Kidney (tissue), 14 donors: ENCODE data around the gene LOX. TPM values are rescaled to one million over a fixed set of nuclear protein-coding genes. Genes with fewer than 3 reads are reported as not detected.
A peak's percentile ranks its signal among the peaks of the same experiment; 100 is the strongest.

ENCODE experiments used
- DNase-seq, 5 donors: peaks; one replicate each; pipeline ENCODE4 v3.0.0-alpha.2; 2013 to 2020
- FAIRE-seq: peaks from 2 replicates; lab custom pipeline; 2012; peaks lifted over from hg19 to GRCh38; lab: Jason Lieb, UNC
- H3K27ac ChIP-seq, 2 donors: one replicate each; pipeline ENCODE4 v1.7.0; 2013; ENCODE audit warnings: low read depth in 2 of 2, low read length in 2 of 2, inconsistent platforms in 1 of 2
- H3K27me3 ChIP-seq: one replicate; pipeline ENCODE4 v1.7.1; 2013; ENCODE audit warnings: low read length, inconsistent platforms; ENCODE audit not compliant: control insufficient read depth, insufficient read depth
- H3K36me3 ChIP-seq, 3 donors: one replicate each; pipeline versions ENCODE4 v1.7.0 to v1.7.1; 2013; ENCODE audit warnings: low read length in 3 of 3, control low read depth in 1 of 3, inconsistent platforms in 1 of 3; ENCODE audit not compliant: insufficient read depth in 3 of 3, control insufficient read depth in 2 of 3
- H3K4me1 ChIP-seq, 3 donors: one replicate each; pipeline versions ENCODE4 v1.7.0 to v1.7.1; 2013; ENCODE audit warnings: low read length in 3 of 3, inconsistent platforms in 1 of 3, low read depth in 1 of 3; ENCODE audit not compliant: control insufficient read depth in 2 of 3, insufficient read depth in 2 of 3
- H3K4me3 ChIP-seq, 3 donors: one replicate each; pipeline versions ENCODE4 v1.7.0 to v1.8.1; 2013; ENCODE audit warnings: low read length in 3 of 3, control low read depth in 1 of 3, inconsistent platforms in 1 of 3
- H3K9ac ChIP-seq, 3 donors: one replicate each; pipeline versions ENCODE4 v1.7.0 to v1.7.1; 2013; ENCODE audit warnings: low read length in 3 of 3, control low read depth in 1 of 3, inconsistent platforms in 1 of 3
- H3K9me3 ChIP-seq, 3 donors: one replicate each; pipeline versions ENCODE4 v1.7.0 to v1.7.1; 2013; ENCODE audit warnings: low read length in 3 of 3, control low read depth in 1 of 3, inconsistent platforms in 1 of 3; ENCODE audit not compliant: control insufficient read depth in 2 of 3, insufficient read depth in 1 of 3
- intact Hi-C: fragments of 100-400 bp; cut with DNase I; formaldehyde crosslinking; loops from one replicate; pipeline ENCODE4 v1.11.1; 2022
- polyA plus RNA-seq: library from polyadenylated mRNA; stranded (reverse); fragments of 350-450 nt; fragmentation: Illumina TruSeq; extraction: RNeasy Lipid Tissue Mini Kit (QIAGEN cat#74804); gene quantifications from one replicate; pipeline ENCODE4 v1.2.3, GENCODE V29; 2014; ENCODE audit warnings: low read depth, low replicate concordance; ENCODE audit not compliant: insufficient read depth
- total RNA-seq: library from RNA; stranded (reverse); fragmentation: NEBNext Ultra II Directional; extraction: Animal tissue kit (Norgen Biotek cat#: 25700); gene quantifications from one replicate; pipeline ENCODE4 v1.2.1, GENCODE V29; 2021
- TF ChIP-seq, protein P1 (sequence below): IDR thresholded peaks from 3 replicates; pipeline ENCODE4 v1.5.1; 2012; ENCODE audit warnings: mild to moderate bottlenecking, moderate library complexity, borderline replicate concordance; ENCODE audit not compliant: insufficient read depth; ENCODE audit errors: extremely low read depth
- donor health status: control.
- donor health status: control.
- donor health status: control.
- donor health status: control.
- donor health status: control.
- donor health status: DM: yes; HTN: yes; CAD: no.
- donor health status: Normal renal cell carcinoma (clear cell type).

LOX gene
- total and polyA plus RNA-seq, 2 donors from 2014 or later: 3.4 to 9.2 TPM

DNA sequence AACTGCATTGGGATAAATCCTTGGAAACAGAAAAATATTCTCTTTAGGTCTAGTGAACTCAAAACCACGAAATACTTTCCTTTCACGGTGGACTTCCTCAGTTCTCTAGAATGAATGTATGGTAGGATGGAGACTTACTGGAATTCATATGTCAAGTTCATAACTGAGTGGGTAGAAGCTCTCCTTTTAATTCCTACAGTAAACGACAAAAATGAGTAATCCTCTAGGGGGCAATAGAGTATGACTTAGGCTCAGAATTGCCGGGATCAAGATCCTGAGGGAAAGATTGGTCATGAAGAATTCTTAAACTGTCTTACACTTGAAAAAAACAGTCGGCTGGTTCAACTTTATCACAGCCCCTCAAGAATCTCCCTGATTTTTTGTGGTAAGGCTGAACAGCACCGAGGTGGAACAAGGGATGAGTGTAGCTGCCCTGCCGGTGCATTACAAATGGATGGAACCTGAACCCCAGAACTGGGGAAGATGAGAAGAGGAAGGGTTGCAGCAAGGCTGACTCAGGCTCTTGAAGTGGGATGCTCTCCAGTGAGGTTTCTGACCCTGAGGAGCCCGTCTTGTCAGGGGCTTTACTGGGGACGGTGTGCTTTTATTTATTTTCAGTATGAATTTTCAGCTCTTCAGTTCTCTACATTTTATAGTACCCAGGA, 14.0 kb upstream of the LOX start:
- peak in 2 of 5 donors; percentile 24 to 53 for DNase-seq
- peak; percentile 21 for FAIRE-seq

DNA sequence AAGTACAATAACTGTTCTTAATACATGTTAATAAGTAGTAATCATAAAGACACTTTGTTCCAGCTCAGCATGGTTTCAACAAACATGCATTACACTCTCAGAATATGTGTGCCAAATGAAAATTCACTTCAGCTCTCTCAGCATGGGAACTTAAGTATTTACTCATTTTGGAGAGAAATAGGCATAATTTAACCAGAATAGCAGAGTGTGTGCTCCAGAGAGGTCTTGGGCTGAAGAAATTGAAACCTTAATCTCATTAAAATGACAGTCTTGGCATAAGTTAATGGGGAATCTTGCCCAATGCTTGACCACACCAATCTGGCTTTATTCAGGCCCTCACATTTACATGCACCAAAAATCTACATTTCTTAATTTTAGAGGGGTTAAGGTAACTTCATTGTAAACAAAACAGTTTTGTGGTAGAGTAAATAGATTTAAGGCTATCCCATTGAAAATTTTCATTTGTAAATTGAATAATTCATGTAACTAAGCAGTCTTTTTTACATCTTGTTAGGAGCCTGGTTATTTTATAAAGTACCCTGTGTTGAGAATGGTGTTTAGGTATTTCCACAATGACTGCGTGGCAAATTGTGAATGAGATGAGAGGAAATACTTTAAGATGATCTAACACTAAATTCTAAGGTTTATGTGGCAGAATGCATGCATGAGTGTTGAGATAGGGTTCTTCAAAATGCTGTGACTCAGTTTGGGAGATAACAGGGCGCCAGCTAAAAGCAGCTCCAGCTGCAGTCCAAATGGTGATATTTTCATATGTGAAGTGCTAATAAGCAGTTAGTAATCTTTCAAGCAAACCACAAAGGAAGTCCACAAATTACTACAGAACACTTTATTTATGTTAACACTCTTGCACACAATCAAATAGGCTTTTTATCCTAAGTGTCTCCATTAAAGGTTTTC, 11.3 kb upstream of the LOX start:
- intact Hi-C loops: no loop called here
- TF ChIP-seq, protein P1, sequence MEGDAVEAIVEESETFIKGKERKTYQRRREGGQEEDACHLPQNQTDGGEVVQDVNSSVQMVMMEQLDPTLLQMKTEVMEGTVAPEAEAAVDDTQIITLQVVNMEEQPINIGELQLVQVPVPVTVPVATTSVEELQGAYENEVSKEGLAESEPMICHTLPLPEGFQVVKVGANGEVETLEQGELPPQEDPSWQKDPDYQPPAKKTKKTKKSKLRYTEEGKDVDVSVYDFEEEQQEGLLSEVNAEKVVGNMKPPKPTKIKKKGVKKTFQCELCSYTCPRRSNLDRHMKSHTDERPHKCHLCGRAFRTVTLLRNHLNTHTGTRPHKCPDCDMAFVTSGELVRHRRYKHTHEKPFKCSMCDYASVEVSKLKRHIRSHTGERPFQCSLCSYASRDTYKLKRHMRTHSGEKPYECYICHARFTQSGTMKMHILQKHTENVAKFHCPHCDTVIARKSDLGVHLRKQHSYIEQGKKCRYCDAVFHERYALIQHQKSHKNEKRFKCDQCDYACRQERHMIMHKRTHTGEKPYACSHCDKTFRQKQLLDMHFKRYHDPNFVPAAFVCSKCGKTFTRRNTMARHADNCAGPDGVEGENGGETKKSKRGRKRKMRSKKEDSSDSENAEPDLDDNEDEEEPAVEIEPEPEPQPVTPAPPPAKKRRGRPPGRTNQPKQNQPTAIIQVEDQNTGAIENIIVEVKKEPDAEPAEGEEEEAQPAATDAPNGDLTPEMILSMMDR: no peak
- DNase-seq (no peak), FAIRE-seq (no peak)
- Histone ChIP-seq H3K27ac (no peak overlapping the region), H3K36me3 (no peaks in the 10 kb centered on the region), H3K4me3 (no peak overlapping the region), H3K4me1 (no peaks in the 10 kb centered on the region), H3K27me3 (no peaks in the 10 kb centered on the region), H3K9me3 (no peaks in the 10 kb centered on the region), H3K9ac (no peak overlapping the region)

More for the DNA sequence above, 14.0 kb upstream of the LOX start:
- Histone ChIP-seq H3K27ac (no peak overlapping the region), H3K9ac (no peak overlapping the region), H3K4me3 (no peak overlapping the region), H3K36me3 (no peaks in the 10 kb centered on the region), H3K4me1 (no peaks in the 10 kb centered on the region), H3K9me3 (no peaks in the 10 kb centered on the region), H3K27me3 (no peaks in the 10 kb centered on the region)
- TF ChIP-seq, protein P1: peak; percentile 17
- intact Hi-C loops: no loop called here

DNA sequence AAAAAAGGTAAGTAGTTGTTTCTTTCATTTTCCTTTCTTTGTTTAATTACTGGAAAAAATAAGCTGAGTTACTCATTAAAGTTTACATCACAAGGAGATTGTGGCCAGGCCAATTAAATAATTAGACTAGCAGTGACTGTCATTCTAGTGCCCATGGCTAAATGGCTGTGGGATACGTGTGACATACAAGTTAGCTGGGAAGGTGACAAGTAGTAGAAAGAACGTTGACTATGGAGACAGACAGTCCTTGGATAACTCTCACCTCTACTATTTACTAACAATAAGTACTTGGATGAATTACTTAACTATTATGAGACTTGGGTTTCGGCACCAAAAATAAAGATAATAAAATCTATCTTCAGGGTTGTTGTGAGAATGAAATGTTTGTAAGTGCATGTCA, 7.0 kb upstream of the LOX start:
- no peak for FAIRE-seq
- Histone ChIP-seq H3K27ac (no peak overlapping the region), H3K9me3 (no peaks in the 10 kb centered on the region), H3K36me3 (no peaks in the 10 kb centered on the region), H3K4me3 (no peak overlapping the region), H3K9ac (no peak overlapping the region), H3K4me1 (no peaks in the 10 kb centered on the region), H3K27me3 (no peaks in the 10 kb centered on the region)
- TF ChIP-seq, protein P1: no peak
- intact Hi-C loops: no loop called here
- no peak for DNase-seq
